IMR-90 (cell line): Measurements from ENCODE around the gene TSPAN32. TPM values are rescaled to one million over a fixed set of nuclear protein-coding genes. Genes with fewer than 3 reads are reported as not detected.

ENCODE experiments used
- ATAC-seq: fragments of 200-7000 bp; cut with Tn5 transposase; 2 replicates; pipeline ENCODE4 v1.9.1; 2020; ENCODE audit warnings: low read depth, mild to moderate bottlenecking, moderate library complexity
- BruUV-seq: library from RNA; stranded (reverse); fragments of 400-500 nt; replicated peaks from 2 replicates; lab custom pipeline; 2021; lab: Mats Ljungman, UMichigan
- CTCF ChIA-PET: fragments of 300-600 bp; formaldehyde crosslinking; extraction: SDS; loops from one replicate; lab custom pipeline; 2021; ENCODE audit warnings: antibody characterized with exemption; lab: Yijun Ruan, JAX
- POLR2A ChIA-PET: fragments of 300-600 bp; sonication (Branson Sonifier 250); formaldehyde crosslinking; loops from one replicate; lab custom pipeline; 2022; ENCODE audit warnings: antibody characterized with exemption; ENCODE audit not compliant: unreplicated experiment; lab: Charles Lee
- DNase-seq: peaks from one replicate; pipeline ENCODE4 v3.0.0; 2013
- H2AFZ ChIP-seq: replicated peaks from 2 replicates; pipeline ENCODE3; 2013; ENCODE audit warnings: low read length, mild to moderate bottlenecking; ENCODE audit not compliant: poor library complexity
- H2AK5ac ChIP-seq: 2 replicates; pipeline ENCODE4 v1.6.1; 2013; ENCODE audit warnings: low read depth, low read length, inconsistent platforms
- H2AK9ac ChIP-seq: replicated peaks from 2 replicates; pipeline ENCODE3; 2013; ENCODE audit warnings: mild to moderate bottlenecking, low read depth, low read length, moderate library complexity; ENCODE audit not compliant: poor library complexity
- H2BK120ac ChIP-seq: 2 replicates; pipeline ENCODE4 v1.6.1; 2013; ENCODE audit warnings: low read depth, low read length, inconsistent platforms
- H2BK15ac ChIP-seq: 3 replicates; pipeline ENCODE4 v1.6.1; 2013; ENCODE audit warnings: low read depth, low read length, inconsistent platforms
- H2BK20ac ChIP-seq: 2 replicates; pipeline ENCODE4 v1.6.1; 2013; ENCODE audit warnings: low read depth, mild to moderate bottlenecking, inconsistent platforms, low read length, moderate library complexity
- H2BK5ac ChIP-seq: 2 replicates; pipeline ENCODE4 v1.6.1; 2013; ENCODE audit warnings: mild to moderate bottlenecking, low read depth, low read length, inconsistent platforms; ENCODE audit not compliant: poor library complexity, severe bottlenecking
- H3K14ac ChIP-seq: replicated peaks from 2 replicates; pipeline ENCODE4 v1.6.1; 2013; ENCODE audit warnings: low read depth, low read length, inconsistent platforms
- H3K18ac ChIP-seq: 2 replicates; pipeline ENCODE4 v1.6.1; 2013; ENCODE audit warnings: low read depth, low read length, control low read depth
- H3K23ac ChIP-seq: 2 replicates; pipeline ENCODE4 v1.6.1; 2013; ENCODE audit warnings: low read depth, low read length, inconsistent platforms
- H3K27ac ChIP-seq: 2 replicates; pipeline ENCODE4 v1.5.1; 2013; ENCODE audit warnings: mild to moderate bottlenecking, control low read depth, low read length; ENCODE audit not compliant: insufficient read depth
- H3K27me3 ChIP-seq: 2 replicates; pipeline ENCODE4 v1.6.1; 2013; ENCODE audit warnings: low read length; ENCODE audit not compliant: control insufficient read depth, insufficient read depth
- H3K36me3 ChIP-seq: 2 replicates; pipeline ENCODE4 v1.6.1; 2013; ENCODE audit warnings: low read length, mixed read lengths; ENCODE audit not compliant: control insufficient read depth, insufficient read depth
- H3K4ac ChIP-seq: 2 replicates; pipeline ENCODE4 v1.6.1; 2013; ENCODE audit warnings: low read depth, low read length, inconsistent platforms
- H3K4me1 ChIP-seq: 2 replicates; pipeline ENCODE4 v1.6.1; 2013; ENCODE audit warnings: low read length, mixed read lengths; ENCODE audit not compliant: control insufficient read depth, insufficient read depth
- H3K4me2 ChIP-seq: 2 replicates; pipeline ENCODE4 v1.6.1; 2013; ENCODE audit warnings: low read depth, mild to moderate bottlenecking, control low read depth, low read length, moderate library complexity
- H3K4me3 ChIP-seq: 2 replicates; pipeline ENCODE4 v1.5.1; 2013; ENCODE audit warnings: low read depth, mild to moderate bottlenecking, control low read depth, low read length, moderate library complexity; ENCODE audit not compliant: insufficient read depth
- H3K56ac ChIP-seq: 2 replicates; pipeline ENCODE4 v1.6.1; 2013; ENCODE audit warnings: low read length, inconsistent platforms; ENCODE audit not compliant: insufficient read depth; ENCODE audit errors: extremely low read depth
- H3K79me1 ChIP-seq, 2 experiments: 2 replicates each; pipeline ENCODE4 v1.6.1; 2013; ENCODE audit warnings: low read length in 2 of 2, inconsistent platforms in 1 of 2, low read depth in 1 of 2
- H3K9ac ChIP-seq: 2 replicates; pipeline ENCODE4 v1.6.1; 2013; ENCODE audit warnings: low read depth, low read length, control low read depth
- H3K9me1 ChIP-seq: 2 replicates; pipeline ENCODE4 v1.6.1; 2013; ENCODE audit warnings: low read length, inconsistent platforms; ENCODE audit not compliant: insufficient read depth
- H3K9me3 ChIP-seq: 2 replicates; pipeline ENCODE4 v1.6.1; 2013; ENCODE audit warnings: low read length; ENCODE audit not compliant: control insufficient read depth, insufficient read depth
- H4K20me1 ChIP-seq: 2 replicates; pipeline ENCODE4 v1.6.1; 2013; ENCODE audit warnings: low read length, inconsistent platforms; ENCODE audit not compliant: insufficient read depth
- H4K5ac ChIP-seq: 2 replicates; pipeline ENCODE4 v1.6.1; 2013; ENCODE audit warnings: mild to moderate bottlenecking, low read depth, low read length, control low read depth
- H4K8ac ChIP-seq, 2 experiments: 2 replicates each; pipeline ENCODE4 v1.6.1; 2013; ENCODE audit warnings: low read depth in 2 of 2, low read length in 2 of 2, control low read depth in 1 of 2, inconsistent platforms in 1 of 2
- H4K91ac ChIP-seq: 2 replicates; pipeline ENCODE4 v1.6.1; 2013; ENCODE audit warnings: low read depth, low read length, inconsistent platforms; ENCODE audit not compliant: insufficient read depth
- CEBPB ChIP-seq: IDR thresholded peaks from 2 replicates; pipeline ENCODE4 v1.6.1; 2012; ENCODE audit warnings: low read depth, low read length, improper control_type of control experiment
- CHD1 ChIP-seq: IDR thresholded peaks from 2 replicates; pipeline ENCODE4 v1.6.1; 2012; ENCODE audit warnings: low read depth, low read length, improper control_type of control experiment
- CTCF ChIP-seq: conservative IDR thresholded peaks from 2 replicates; pipeline ENCODE4 v1.5.1; 2012; ENCODE audit warnings: mild to moderate bottlenecking, low read depth, low read length, improper control_type of control experiment
- ELK1 ChIP-seq: fragments of 150-350 bp; IDR thresholded peaks from 2 replicates; pipeline ENCODE4 v1.6.1; 2016; ENCODE audit warnings: low read depth, mild to moderate bottlenecking, low read length, moderate library complexity, borderline replicate concordance
- MAFK ChIP-seq: IDR thresholded peaks from 2 replicates; pipeline ENCODE4 v1.6.1; 2012; ENCODE audit warnings: low read depth, low read length, improper control_type of control experiment
- MAZ ChIP-seq: IDR thresholded peaks from 2 replicates; pipeline ENCODE4 v1.6.1; 2012; ENCODE audit warnings: low read depth, mild to moderate bottlenecking, low read length, improper control_type of control experiment, moderate library complexity, borderline replicate concordance
- MXI1 ChIP-seq: IDR thresholded peaks from 2 replicates; pipeline ENCODE4 v1.6.1; 2012; ENCODE audit warnings: low read depth, mild to moderate bottlenecking, low read length, moderate library complexity, borderline replicate concordance
- RAD21 ChIP-seq: IDR thresholded peaks from 2 replicates; pipeline ENCODE4 v1.6.1; 2012; ENCODE audit warnings: low read length, improper control_type of control experiment
- SMC3 ChIP-seq: fragments of 150-350 bp; IDR thresholded peaks from 2 replicates; pipeline ENCODE4 v1.6.1; 2016; ENCODE audit warnings: low read depth, mild to moderate bottlenecking, antibody characterized with exemption, low read length, moderate library complexity
- WGBS, 2 experiments: methylation state at CpG; one replicate each; pipeline versions ENCODE4 v1.1.5 to v1.1.7; 2013; ENCODE audit warnings: missing lambda C conversion rate in 2 of 2; ENCODE audit not compliant: insufficient read length in 1 of 2; ENCODE audit errors: extremely low coverage in 2 of 2; 5-methylcytosine and 5-hydroxymethylcytosine counted together
- dilution Hi-C: fragments of 300-500 bp; cut with HindIII; formaldehyde crosslinking; loops from one replicate; pipeline ENCODE4 v1.14.3; 2018; ENCODE audit warnings: low sequenced_read_pairs; ENCODE audit not compliant: unreplicated experiment
- in situ Hi-C: fragments of 300-500 bp; cut with MboI; formaldehyde crosslinking; loops from 3 replicates; pipeline ENCODE4 v1.14.3; 2019; ENCODE audit warnings: low sequenced_read_pairs, inconsistent platforms, mixed read lengths
- intact Hi-C: fragments of 100-400 bp; cut with micrococcal nuclease; formaldehyde crosslinking; loops from 2 replicates; pipeline ENCODE4 v1.10.0; 2022
- polyA plus RNA-seq, 3 experiments: library from polyadenylated mRNA; depleted of rRNA; stranded (reverse); fragments of >200 nt; gene quantifications; 2 replicates each; pipeline ENCODE4 v1.2.3, GENCODE V29; 2012; ENCODE audit warnings: low replicate concordance in 1 of 3
- total RNA-seq: library from RNA; depleted of rRNA; stranded (reverse); fragments of >200 nt; gene quantifications from 2 replicates; pipeline ENCODE4 v1.2.3, GENCODE V29; 2012

TSPAN32 gene
- total and polyA plus RNA-seq, 2 of the 4 experiments (the other 2 are of a cell fraction), result 0.07 TPM; not detected in 1

GRCh38 chr11:2305140-2305778, 3.4 kb downstream of the TSPAN32 start:
- ATAC-seq (peak; percentile 82), DNase-seq (peak; percentile 58)
- H3K9ac ChIP-seq, result no peak overlapping the region
- no peak overlapping the region for H3K4me3 ChIP-seq
- H3K27me3 ChIP-seq, result no peaks in the 10 kb centered on the region
- peak overlapping the region; percentile 98; the same call in 1 of the 2 replicates for H3K27ac ChIP-seq
- peaks cover 3% of the 10 kb centered on the region; the same call in 1 of the 2 replicates for H4K20me1 ChIP-seq
- peak overlapping the region; percentile 82; the same call in 1 of the 2 replicates for H2BK120ac ChIP-seq
- CTCF ChIA-PET, result interaction anchor here (0.6 to 4.4 kb wide), 7 partner anchors 10 to 226 kb away, joined by 3 to 73 read pairs (median 3); no protein-coding TSS in a partner anchor
- no TSS peak for BruUV-seq
- peak overlapping the region; percentile 77 to 91; a peak in 3 of 4 replicates for H4K8ac ChIP-seq
- peak overlapping the region; percentile 14; the same call in 1 of the 2 replicates for H3K18ac ChIP-seq
- no peak overlapping the region for H3K14ac ChIP-seq
- H4K91ac ChIP-seq, result peak overlapping the region; percentile 81; the same call in 1 of the 2 replicates
- peak overlapping the region; percentile 81 for H2BK5ac ChIP-seq
- 0 out of 3 replicates have a peak overlapping the region, but pooled peaks have one; percentile 64 for H2BK15ac ChIP-seq
- dilution Hi-C loops, result no loop called here
- intact Hi-C loops, result loop anchor here (1.0 to 2.0 kb wide), 3 partner anchors 108 to 226 kb away; no protein-coding TSS in a partner anchor
- no peaks in the 10 kb centered on the region for H3K79me1 ChIP-seq
- H3K9me3 ChIP-seq, result no peaks in the 10 kb centered on the region
- peak overlapping the region; percentile 83; the same call in 1 of the 2 replicates for H3K4me2 ChIP-seq
- H3K36me3 ChIP-seq, result no peaks in the 10 kb centered on the region
- 7% methylated on average over 6 of the region's 10 CpGs; no CpG with 5 or more reads in 1 of the 2 experiments for WGBS, 2 experiments
- POLR2A ChIA-PET, result interaction anchor here (0.7 kb wide), 1 partner anchor 117 kb away, joined by 8 read pairs; no protein-coding TSS in a partner anchor
- H2BK20ac ChIP-seq, result peak overlapping the region; percentile 38; the same call in 1 of the 2 replicates
- in situ Hi-C loops, result no loop called here
- H4K5ac ChIP-seq, result peak overlapping the region; percentile 82
- H3K9me1 ChIP-seq, result peaks cover 6% of the 10 kb centered on the region
- H3K56ac ChIP-seq, result no peak overlapping the region
- H2AK9ac ChIP-seq, result peak overlapping the region; percentile 96
- TF ChIP-seq RAD21 (peak; percentile 94), MXI1 (no peak), MAZ (peak; percentile 55; the same call in 1 of the 2 replicates), CEBPB (no peak), SMC3 (peak; percentile 97), CHD1 (no peak), MAFK (no peak), ELK1 (no peak), CTCF (peak; percentile 88)
- peaks cover 11% of the 10 kb centered on the region for H3K4me1 ChIP-seq
- peak overlapping the region; percentile 93 for H2AFZ ChIP-seq
- 0 out of 2 replicates have a peak overlapping the region, but pooled peaks have one; percentile 68 for H3K23ac ChIP-seq
- H3K4ac ChIP-seq, result peak overlapping the region; percentile 87
- H2AK5ac ChIP-seq, result peak overlapping the region; percentile 98
